Epidermal melanocyte (primary cell): Measurements from ENCODE around the gene CATSPERZ.
"Not testable (repeated sequence)": the region's sequence is repeated elsewhere in the genome, so short reads cannot be mapped to it uniquely, and the experiment has no call there.

Experiments
- DNase-seq: peaks from one replicate; pipeline ENCODE4 v3.0.0; 2011; ENCODE audit warnings: low spot score; ENCODE audit not compliant: insufficient read length

CATSPERZ gene

GRCh38 chr11:64318766-64319761 lies 18.9 kb downstream of the CATSPERZ start:
- DNase-seq: no peak

DNA sequence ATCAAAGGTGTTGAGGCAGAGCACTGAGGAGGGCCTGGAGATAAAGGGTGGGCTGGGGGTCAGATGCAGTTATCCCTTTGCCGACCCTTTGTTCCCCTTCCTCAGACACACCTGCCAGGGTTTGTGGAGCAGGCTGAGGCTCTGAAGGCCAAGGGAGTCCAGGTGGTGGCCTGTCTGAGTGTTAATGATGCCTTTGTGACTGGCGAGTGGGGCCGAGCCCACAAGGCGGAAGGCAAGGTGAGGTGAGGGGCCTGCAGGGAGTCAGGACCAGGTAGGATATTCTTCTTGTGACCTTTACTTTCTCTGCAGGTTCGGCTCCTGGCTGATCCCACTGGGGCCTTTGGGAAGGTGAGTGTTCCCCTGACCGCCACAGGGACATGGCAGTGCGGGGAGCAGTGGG lies 20.4 kb downstream of the CATSPERZ start:
- DNase-seq: no peak

DNA sequence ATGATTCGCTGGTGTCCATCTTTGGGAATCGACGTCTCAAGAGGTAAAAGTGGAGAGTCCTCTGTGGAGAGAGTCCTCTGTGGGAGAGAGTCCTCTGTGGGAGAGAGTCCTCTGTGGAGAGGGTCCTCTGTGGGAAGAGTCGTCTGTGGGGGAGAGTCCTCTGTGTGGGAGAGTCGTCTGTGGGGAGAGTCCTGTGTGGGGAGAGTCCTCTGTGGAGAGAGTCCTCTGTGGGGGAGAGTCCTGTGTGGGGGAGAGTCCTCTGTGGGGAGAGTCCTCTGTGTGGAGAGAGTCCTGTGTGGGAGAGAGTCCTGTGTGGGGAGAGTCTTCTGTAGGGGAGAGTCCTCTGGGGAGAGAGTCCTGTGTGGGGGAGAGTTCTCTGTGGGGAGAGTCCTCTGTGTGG lies 20.9 kb downstream of the CATSPERZ start:
- no peak for DNase-seq

- no peak for DNase-seq
Observed at GRCh38 chr11:64321533-64321932, 21.4 kb downstream of the CATSPERZ start.

DNA sequence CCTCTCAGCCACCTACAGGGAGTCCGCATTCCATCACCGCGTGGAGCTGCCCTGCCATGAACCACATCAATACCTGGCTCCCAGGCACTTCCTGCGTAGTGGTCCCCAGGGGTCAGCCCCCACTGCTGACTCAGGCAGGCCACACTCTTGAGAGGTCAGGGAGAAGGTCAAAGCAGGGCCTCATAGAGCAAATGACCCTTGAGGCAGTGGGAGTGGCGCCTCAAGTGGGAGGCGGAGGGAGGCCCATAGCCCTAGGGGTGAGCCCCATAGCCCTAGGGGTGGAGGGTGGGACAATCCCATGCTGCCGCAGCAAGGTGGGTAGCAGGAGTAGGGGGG lies 22.7 kb downstream of the CATSPERZ start:
- no peak for DNase-seq

DNA sequence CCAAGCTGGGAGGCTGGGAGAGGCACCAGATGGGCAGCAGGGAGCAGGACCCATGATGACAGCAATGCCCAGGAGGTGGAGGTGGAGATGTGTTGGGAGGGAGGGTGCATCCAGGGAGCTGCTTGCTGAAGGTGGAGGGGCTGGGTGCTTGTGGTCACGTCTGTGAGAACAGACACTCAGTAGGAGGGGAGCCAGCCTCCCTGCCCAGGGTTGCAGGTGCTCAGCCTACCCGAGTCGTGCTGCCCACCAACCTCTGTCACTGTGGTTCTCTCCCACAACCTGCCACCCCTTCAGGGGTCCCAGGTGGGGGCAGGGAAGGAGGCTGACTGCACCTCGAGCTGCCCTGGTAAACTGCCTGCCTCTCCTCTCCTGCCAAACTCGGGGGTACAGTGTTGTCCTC lies 23.2 kb downstream of the CATSPERZ start:
- no peak for DNase-seq

DNA sequence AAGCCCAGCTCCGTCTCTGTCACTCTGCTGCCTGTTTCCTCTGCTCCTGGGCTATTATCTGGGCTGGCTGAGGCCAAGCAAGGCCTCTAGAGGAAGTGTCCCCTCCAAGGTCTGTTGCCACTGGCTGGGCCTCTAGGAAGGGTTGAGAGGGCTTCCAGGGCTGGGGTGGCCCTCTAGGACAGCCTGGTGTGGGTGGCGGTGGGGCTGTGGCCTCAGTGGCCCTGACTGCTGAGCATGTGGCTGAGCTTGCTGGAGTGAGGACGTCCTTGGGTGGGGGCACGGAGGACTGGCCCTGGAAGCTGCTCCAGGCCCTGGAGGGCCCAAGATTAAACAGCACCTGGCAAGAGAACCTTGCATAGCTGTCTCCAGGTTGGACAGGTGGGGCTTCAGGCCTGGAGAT lies 23.8 kb downstream of the CATSPERZ start:
- not testable (repeated sequence) for DNase-seq

- DNase-seq: no peak
Observed at GRCh38 chr11:64324692-64325469, 24.7 kb downstream of the CATSPERZ start.

GRCh38 chr11:64327375-64327774 lies 27.2 kb downstream of the CATSPERZ start:
- no peak for DNase-seq

GRCh38 chr11:64327993-64328392 lies 27.8 kb downstream of the CATSPERZ start:
- no peak for DNase-seq

DNA sequence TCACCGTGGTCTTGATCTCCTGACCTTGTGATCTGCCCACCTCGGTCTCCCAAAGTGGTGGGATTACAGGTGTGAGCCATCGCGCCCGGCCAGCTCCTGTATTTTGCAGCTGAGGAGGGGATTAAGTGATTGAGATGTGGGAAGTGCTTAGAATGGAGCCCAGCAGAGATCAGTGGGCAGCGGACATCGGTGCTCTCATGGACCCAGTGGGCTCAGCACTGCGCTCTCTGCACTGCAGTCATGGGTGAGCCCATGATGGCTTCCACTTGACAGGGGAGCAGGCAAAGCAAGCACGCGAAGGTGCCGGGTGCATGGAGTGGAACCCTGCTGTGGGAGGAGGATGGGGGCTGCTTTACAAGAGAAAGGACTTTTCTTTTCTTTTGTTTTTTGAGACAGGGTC lies 30.7 kb downstream of the CATSPERZ start:
- DNase-seq: no peak

- no peak for DNase-seq
Observed at GRCh38 chr11:64331569-64332371, 31.6 kb downstream of the CATSPERZ start.

GRCh38 chr11:64333556-64333955 lies 33.4 kb downstream of the CATSPERZ start:
- no peak for DNase-seq

- DNase-seq: no peak
Observed at GRCh38 chr11:64334764-64335735, 34.9 kb downstream of the CATSPERZ start.

DNA sequence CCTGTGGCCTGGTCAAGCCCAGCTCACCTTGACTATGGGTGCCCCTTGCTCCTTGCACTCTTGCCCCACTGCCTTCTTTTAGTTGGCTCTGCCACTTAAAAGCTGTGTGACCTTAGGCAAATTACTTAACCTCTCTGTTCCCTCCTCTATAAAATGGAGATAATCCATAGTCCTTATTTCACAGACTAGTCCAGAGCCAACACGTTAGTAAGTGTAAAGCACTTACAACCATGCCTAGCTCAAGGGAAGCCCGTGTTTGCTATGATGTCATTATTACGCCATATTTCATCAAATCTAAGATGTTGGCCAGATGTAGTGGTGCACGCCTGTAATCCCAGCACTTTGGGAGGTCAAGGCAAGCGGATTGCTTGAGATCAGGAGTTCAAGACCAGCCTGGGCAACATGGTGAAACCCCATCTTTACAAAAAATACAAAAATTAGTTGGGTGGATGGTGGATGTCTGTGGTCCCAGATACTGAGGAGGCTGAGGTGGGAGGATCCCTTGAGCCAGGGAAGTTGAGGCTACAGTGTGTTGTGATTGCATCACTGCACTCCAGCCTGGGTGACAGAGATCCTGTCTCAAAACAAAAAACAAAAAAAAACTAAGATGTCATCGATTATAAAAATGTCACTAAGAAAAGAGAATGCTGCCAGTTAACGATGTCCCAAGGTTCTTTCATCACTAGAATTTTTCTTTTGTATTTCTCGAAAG lies 37.5 kb downstream of the CATSPERZ start:
- DNase-seq: no peak

DNA sequence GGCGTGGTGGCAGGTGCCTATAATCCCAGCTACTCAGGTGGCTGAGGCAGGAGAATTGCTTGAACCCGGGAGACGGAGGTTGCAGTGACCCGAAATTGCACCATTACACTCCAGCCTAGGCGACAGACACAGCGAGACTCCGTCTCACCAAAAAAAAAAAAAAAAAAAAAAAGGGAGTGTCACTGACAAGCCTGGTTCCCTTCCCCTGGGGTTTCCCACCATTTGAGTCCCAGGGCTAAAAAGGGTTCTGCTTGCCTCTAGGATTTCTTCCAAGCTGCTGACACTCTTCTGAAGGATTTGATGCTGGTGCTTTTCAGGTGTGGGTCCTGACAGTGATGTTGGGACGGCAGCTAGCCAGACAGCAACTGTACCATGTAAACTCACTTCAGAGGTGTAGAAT lies 38.6 kb downstream of the CATSPERZ start:
- DNase-seq: no peak

- DNase-seq: no peak
Observed at GRCh38 chr11:64339286-64339685, 39.1 kb downstream of the CATSPERZ start.

- DNase-seq: no peak
Observed at GRCh38 chr11:64339754-64340408, 39.7 kb downstream of the CATSPERZ start, which contains the start of gene CCDC88B. CCDC88B (plus strand) TSS chr11:64340204; CDS start chr11:64340267, 63 bp downstream.

DNA sequence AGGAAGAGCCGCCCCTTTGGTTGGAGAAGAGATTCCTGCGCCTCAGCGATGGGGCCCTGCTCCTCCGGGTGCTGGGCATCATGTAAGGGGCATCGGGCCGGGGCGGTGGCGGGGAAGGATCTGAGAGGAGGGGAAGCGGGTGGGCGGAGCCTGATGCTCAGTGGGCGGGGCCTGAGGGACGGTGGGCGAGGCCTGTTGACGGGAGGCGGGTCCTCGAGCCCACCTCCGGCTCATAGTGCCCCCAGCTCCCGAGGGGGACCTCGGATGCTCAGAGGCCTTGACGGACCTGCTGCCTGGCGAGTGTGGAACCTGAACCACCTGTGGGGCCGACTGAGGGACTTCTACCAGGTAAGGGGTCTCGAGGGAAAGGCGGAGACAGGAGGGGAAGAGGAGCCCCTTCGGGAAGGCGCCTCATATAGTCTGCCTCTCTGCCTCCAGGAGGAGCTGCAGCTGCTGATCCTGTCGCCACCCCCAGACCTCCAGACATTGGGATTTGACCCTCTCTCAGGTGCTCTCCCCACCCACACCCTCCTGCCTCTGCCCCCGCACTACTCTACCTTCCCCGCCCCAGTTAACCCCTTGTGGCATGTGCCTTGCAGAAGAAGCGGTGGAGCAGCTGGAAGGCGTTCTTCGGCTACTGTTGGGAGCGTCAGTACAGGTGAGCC lies 40.6 kb downstream of the CATSPERZ start:
- DNase-seq: no peak
